Activated CD4-positive, alpha-beta T cell treated with anti-CD3 and anti-CD28 coated beads, Interleukin-2, amount 50 U/mL, for 16 hours (primary cell): ENCODE data around the gene MYO9A.
A peak's percentile ranks its signal among the peaks of the same experiment; 100 is the strongest.

Source experiments
- DNase-seq: peaks from one replicate; pipeline ENCODE4 v3.0.0-alpha.2; 2020

The MYO9A gene

GRCh38 chr15:72118017-72118978 is at the start of gene MYO9A, which contains the start of gene SENP8:
Gene MYO9A (minus strand): TSS chr15:72118150. CDS start chr15:72046563, 71,587 bp downstream.
Gene SENP8 (plus strand): TSS chr15:72118403. CDS start chr15:72139624, 21,221 bp downstream.
- DNase-seq, result peak; percentile 99

- DNase-seq, result no peak
Observed at GRCh38 chr15:72167445-72167844, 49.5 kb upstream of the MYO9A start.

- DNase-seq, result no peak
Observed at GRCh38 chr15:72166716-72167417, 48.9 kb upstream of the MYO9A start.

- DNase-seq, result no peak
Observed at GRCh38 chr15:72163719-72164118, 45.8 kb upstream of the MYO9A start.

GRCh38 chr15:72162569-72162968 is 44.6 kb upstream of the MYO9A start:
- DNase-seq, result no peak

- DNase-seq, result no peak
Observed at GRCh38 chr15:72161361-72162132, 43.6 kb upstream of the MYO9A start.

GRCh38 chr15:72160696-72161245 is 42.8 kb upstream of the MYO9A start:
- no peak for DNase-seq

GRCh38 chr15:72156928-72157327 is 39.0 kb upstream of the MYO9A start:
- no peak for DNase-seq

- peak; percentile 83 for DNase-seq
Observed at GRCh38 chr15:72155635-72156616, 38.0 kb upstream of the MYO9A start.

GRCh38 chr15:72155003-72155621 is 37.2 kb upstream of the MYO9A start:
- no peak for DNase-seq

GRCh38 chr15:72154316-72154715 is 36.4 kb upstream of the MYO9A start:
- no peak for DNase-seq

- no peak for DNase-seq
Observed at GRCh38 chr15:72153269-72154000, 35.5 kb upstream of the MYO9A start.

GRCh38 chr15:72147418-72147817 is 29.5 kb upstream of the MYO9A start:
- DNase-seq, result no peak

- no peak for DNase-seq
Observed at GRCh38 chr15:72146934-72147333, 29.0 kb upstream of the MYO9A start.

- no peak for DNase-seq
Observed at GRCh38 chr15:72146221-72146620, 28.3 kb upstream of the MYO9A start.

- DNase-seq, result no peak
Observed at GRCh38 chr15:72141171-72142084, 23.5 kb upstream of the MYO9A start.

- no peak for DNase-seq
Observed at GRCh38 chr15:72140088-72140487, 22.1 kb upstream of the MYO9A start.

- DNase-seq, result no peak
Observed at GRCh38 chr15:72139667-72140066, 21.7 kb upstream of the MYO9A start.
